Lung microvascular endothelial cell (primary cell): ENCODE results near the gene CDKN1A. TPM values are rescaled to one million over a fixed set of nuclear protein-coding genes. Genes with fewer than 3 reads are reported as not detected.
A peak's percentile ranks its signal among the peaks of the same experiment; 100 is the strongest.

Experiments
- DNase-seq, 2 donors: peaks; one replicate each; pipeline versions ENCODE4 v3.0.0 to v3.0.0-alpha.2; 2010; ENCODE audit warnings: low read depth in 2 of 2
- total RNA-seq: library from RNA; depleted of rRNA; stranded (reverse); fragments of >200 nt; gene quantifications from 2 replicates; pipeline ENCODE4 v1.2.1, GENCODE V29; 2014

CDKN1A gene
- total RNA-seq, 1 donor from 2014 or later = 64.1 TPM

GRCh38 chr6:36655085-36655724 is 23.3 kb upstream of the CDKN1A start:
- DNase-seq = no peak

GRCh38 chr6:36656441-36656840 is 22.1 kb upstream of the CDKN1A start:
- no peak for DNase-seq

- DNase-seq = no peak
Observed at GRCh38 chr6:36657271-36657670, 21.2 kb upstream of the CDKN1A start.

GRCh38 chr6:36657942-36658544 is 20.5 kb upstream of the CDKN1A start:
- DNase-seq = peak in 1 of 2 donors; percentile 31

GRCh38 chr6:36659271-36659670 is 19.2 kb upstream of the CDKN1A start:
- DNase-seq = peak in 1 of 2 donors; percentile 30

- DNase-seq = peak in 1 of 2 donors; percentile 46
Observed at GRCh38 chr6:36660771-36661471, 17.6 kb upstream of the CDKN1A start.

- DNase-seq = no peak
Observed at GRCh38 chr6:36662380-36662779, 16.1 kb upstream of the CDKN1A start.

GRCh38 chr6:36662827-36663256 is 15.7 kb upstream of the CDKN1A start:
- DNase-seq = no peak

- DNase-seq = no peak
Observed at GRCh38 chr6:36663504-36664446, 14.7 kb upstream of the CDKN1A start.

- no peak for DNase-seq
Observed at GRCh38 chr6:36665180-36665579, 13.3 kb upstream of the CDKN1A start.

GRCh38 chr6:36666287-36666686 is 12.2 kb upstream of the CDKN1A start:
- no peak for DNase-seq

- DNase-seq = peak; percentile 48 to 72
Observed at GRCh38 chr6:36666826-36667591, 11.5 kb upstream of the CDKN1A start.

GRCh38 chr6:36668591-36668990 is 9.9 kb upstream of the CDKN1A start:
- no peak for DNase-seq

- DNase-seq = no peak
Observed at GRCh38 chr6:36669002-36669401, 9.5 kb upstream of the CDKN1A start.

GRCh38 chr6:36670271-36670670 is 8.2 kb upstream of the CDKN1A start:
- DNase-seq = no peak

- no peak for DNase-seq
Observed at GRCh38 chr6:36671687-36672375, 6.7 kb upstream of the CDKN1A start.

- DNase-seq = peak in 1 of 2 donors; percentile 69
Observed at GRCh38 chr6:36673882-36674281, 4.6 kb upstream of the CDKN1A start.

- DNase-seq = no peak
Observed at GRCh38 chr6:36674942-36675341, 3.6 kb upstream of the CDKN1A start.

- DNase-seq = peak; percentile 46
Observed at GRCh38 chr6:36676141-36677058, 2.1 kb upstream of the CDKN1A start.
